ENCODE measurements around the gene ATP6V0B.

DNA sequence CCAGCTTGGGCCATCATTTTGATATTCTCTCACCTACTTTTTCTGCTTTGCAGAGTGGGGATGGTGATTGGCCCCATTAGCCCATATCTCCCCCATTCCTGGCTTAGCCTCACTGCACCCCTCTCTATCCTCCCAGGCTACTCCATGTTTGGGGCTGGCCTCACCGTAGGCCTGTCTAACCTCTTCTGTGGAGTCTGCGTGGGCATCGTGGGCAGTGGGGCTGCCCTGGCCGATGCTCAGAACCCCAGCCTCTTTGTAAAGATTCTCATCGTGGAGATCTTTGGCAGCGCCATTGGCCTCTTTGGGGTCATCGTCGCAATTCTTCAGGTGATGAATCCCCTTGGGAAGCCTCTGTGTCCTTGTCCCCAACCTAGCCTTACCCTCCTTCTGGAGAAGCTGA, 2.1 kb downstream of the ATP6V0B start:
- no peak for TF ChIP-seq POLR2AphosphoS5 (IDR thresholded peaks at IDR 0.05)
- TF ChIP-seq CTCF (IDR thresholded peaks at IDR 0.05): no peak
- TF ChIP-seq POLR2A (IDR thresholded peaks at IDR 0.05): no peak
- no peak for TF ChIP-seq EP300 (IDR thresholded peaks at IDR 0.05; ENCODE audit: low read depth)
